Measurements from ENCODE around the gene ABTB2.

DNA sequence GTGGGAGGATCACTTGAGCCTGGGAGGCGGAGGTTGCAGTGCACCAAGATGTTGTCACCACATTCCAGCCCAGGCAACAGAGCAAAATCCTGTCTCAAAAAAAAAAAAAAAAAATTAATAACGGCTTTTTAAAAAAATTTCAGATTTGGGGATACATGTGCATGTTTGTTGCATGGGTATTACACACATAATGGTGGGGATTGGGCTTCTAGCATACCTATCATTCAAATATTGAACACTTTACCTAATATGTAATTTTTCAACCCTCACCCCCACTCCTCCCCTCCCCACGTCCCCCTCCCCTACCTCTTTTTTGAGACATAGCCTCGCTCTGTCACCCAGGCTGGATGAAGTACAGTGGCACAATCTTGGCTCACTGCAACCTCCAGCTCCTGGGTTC lies 40.1 kb downstream of the ABTB2 start:
- TF ChIP-seq EZH2 (IDR thresholded peaks at IDR 0.05; ENCODE audit: insufficient read depth, poor library complexity, severe bottlenecking) (no peak), EZH2phosphoT487 (IDR thresholded peaks at IDR 0.05; ENCODE audit: insufficient read depth, low read depth) (no peak)

Data from GM23248 (cell line).